Body of pancreas (tissue), 4 donors: ENCODE measurements around the gene RASGRF2.

ENCODE experiments used
- CTCF ChIP-seq, 7 experiments: fragments of 450-650 bp in 4 of 7; fragments of 200-600 bp in 3 of 7; sonication (generic) in 3 of 7; IDR thresholded peaks; one replicate each; pipeline ENCODE4 v1.5.1; 2016 to 2019; ENCODE audit warnings: antibody characterized with exemption in 7 of 7
- POLR2A ChIP-seq, 3 donors: fragments of 450-650 bp; IDR thresholded peaks; one replicate each; pipeline ENCODE4 v1.6.1; 2016; ENCODE audit warnings: antibody characterized with exemption in 3 of 3, mild to moderate bottlenecking in 2 of 3

- no peak for TF ChIP-seq CTCF (IDR thresholded peaks at IDR 0.05)
- no peak for TF ChIP-seq POLR2A (IDR thresholded peaks at IDR 0.05)
Measured at GRCh38 chr5:81161012-81161601, 200.9 kb downstream of the RASGRF2 start.
